SK-N-SH (cell line): ENCODE results near the gene BRD7. TPM values are rescaled to one million over a fixed set of nuclear protein-coding genes. Genes with fewer than 3 reads are reported as not detected.
A peak's percentile ranks its signal among the peaks of the same experiment; 100 is the strongest.

Experiments
- CTCF ChIA-PET: fragments of 300-600, 350-600 bp; formaldehyde crosslinking; extraction: SDS; loops from one replicate; lab custom pipeline; 2021; lab: Yijun Ruan, JAX
- POLR2A ChIA-PET: fragments of 350-600 bp; sonication (Branson Sonifier 250); formaldehyde crosslinking; extraction: SDS; loops from one replicate; lab custom pipeline; 2020; ENCODE audit warnings: antibody characterized with exemption, inconsistent platforms; lab: Yijun Ruan, JAX
- DNase-seq: peaks from one replicate; pipeline ENCODE4 v3.0.0; 2012
- H2AFZ ChIP-seq: fragments of 200-600 bp; sonication (generic); 2 replicates; pipeline ENCODE4 v1.8.1; 2016; ENCODE audit warnings: antibody characterized with exemption, mild to moderate bottlenecking, low read depth
- H3F3A ChIP-seq: fragments of 200-600 bp; sonication (generic); replicated peaks from 2 replicates; pipeline ENCODE3; 2016; ENCODE audit warnings: antibody characterized with exemption, mild to moderate bottlenecking; ENCODE audit not compliant: insufficient read depth
- H3K27ac ChIP-seq, 2 experiments: fragments of 200-500 bp in 1 of 2; fragments of 200-600 bp in 1 of 2; sonication (Bioruptor generic) in 1 of 2; sonication (generic), shearing (Covaris generic) in 1 of 2; 2 replicates each; pipeline versions ENCODE4 v1.5.1 to v1.6.1; 2014 to 2016; ENCODE audit warnings: low read depth in 2 of 2, inconsistent platforms in 1 of 2, low read length in 1 of 2, mild to moderate bottlenecking in 1 of 2, mixed read lengths in 1 of 2
- H3K27me3 ChIP-seq: fragments of 200-600 bp; sonication (generic), shearing (Covaris generic); 2 replicates; pipeline ENCODE4 v1.6.1; 2016; ENCODE audit warnings: mixed run types; ENCODE audit not compliant: insufficient read depth
- H3K36me3 ChIP-seq, 2 experiments: fragments of 200-500 bp in 1 of 2; fragments of 200-600 bp in 1 of 2; sonication (Bioruptor generic) in 1 of 2; sonication (generic) in 1 of 2; replicated peaks in 1 of 2; 2 replicates each; pipeline versions ENCODE3 to v1.5.1; 2014 to 2016; ENCODE audit warnings: low read length in 1 of 2, mild to moderate bottlenecking in 1 of 2; ENCODE audit not compliant: insufficient read depth in 2 of 2, control insufficient read depth in 1 of 2
- H3K4me1 ChIP-seq, 2 experiments: fragments of 200-500 bp in 1 of 2; fragments of 200-600 bp in 1 of 2; sonication (Bioruptor generic) in 1 of 2; sonication (generic), shearing (Covaris generic) in 1 of 2; 2 replicates each; pipeline versions ENCODE4 v1.5.1 to v1.6.1; 2014 to 2016; ENCODE audit warnings: low read depth in 1 of 2, low read length in 1 of 2, mixed run types in 1 of 2; ENCODE audit not compliant: insufficient read depth in 2 of 2, control insufficient read depth in 1 of 2
- H3K4me2 ChIP-seq: fragments of 200-600 bp; sonication (generic), shearing (Covaris generic); 2 replicates; pipeline ENCODE4 v1.6.1; 2017; ENCODE audit warnings: mixed run types
- H3K4me3 ChIP-seq, 2 experiments: fragments of 200-500 bp in 1 of 2; fragments of 200-600 bp in 1 of 2; sonication (Bioruptor generic) in 1 of 2; sonication (generic), shearing (Covaris generic) in 1 of 2; 2 replicates each; pipeline versions ENCODE4 v1.5.1 to v1.8.1; 2014 to 2016; ENCODE audit warnings: low read depth in 2 of 2, inconsistent platforms in 1 of 2, low read length in 1 of 2, mild to moderate bottlenecking in 1 of 2, mixed read lengths in 1 of 2, moderate library complexity in 1 of 2
- H3K79me2 ChIP-seq: fragments of 200-600 bp; sonication (generic); 2 replicates; pipeline ENCODE4 v1.8.1; 2017; ENCODE audit warnings: mild to moderate bottlenecking; ENCODE audit not compliant: insufficient read depth
- H3K9ac ChIP-seq: fragments of 200-600 bp; sonication (generic); 2 replicates; pipeline ENCODE4 v1.6.1; 2017; ENCODE audit warnings: mixed run types
- H3K9me2 ChIP-seq: fragments of 200-600 bp; sonication (generic); 2 replicates; pipeline ENCODE4 v1.6.1; 2017; ENCODE audit warnings: mixed run types
- H3K9me3 ChIP-seq: fragments of 200-600 bp; sonication (generic); 2 replicates; pipeline ENCODE4 v1.6.1; 2017; ENCODE audit warnings: mixed run types, mild to moderate bottlenecking, moderate library complexity
- H4K20me1 ChIP-seq: fragments of 200-600 bp; sonication (generic); 2 replicates; pipeline ENCODE4 v1.6.1; 2017; ENCODE audit warnings: mild to moderate bottlenecking, mixed run types; ENCODE audit not compliant: insufficient read depth
- FOXJ3 ChIP-seq: sonication (generic); formaldehyde crosslinking; IDR thresholded peaks from 2 replicates; pipeline ENCODE4 v1.5.1; 2020; ENCODE audit warnings: mild to moderate bottlenecking, missing genetic modification reagents
- GABPA ChIP-seq: IDR thresholded peaks from 2 replicates; pipeline ENCODE4 v1.4.0; 2012; ENCODE audit warnings: low read depth, mild to moderate bottlenecking
- JUND ChIP-seq: IDR thresholded peaks from 2 replicates; pipeline ENCODE4 v1.4.0; 2012
- MXI1 ChIP-seq: IDR thresholded peaks from 2 replicates; pipeline ENCODE4 v1.6.1; 2012; ENCODE audit warnings: mild to moderate bottlenecking, low read depth, low read length, improper control_type of control experiment
- NFIC ChIP-seq: IDR thresholded peaks from 2 replicates; pipeline ENCODE4 v1.4.0; 2012; ENCODE audit warnings: borderline replicate concordance
- NRF1 ChIP-seq: IDR thresholded peaks from 2 replicates; pipeline ENCODE4 v1.6.1; 2012; ENCODE audit warnings: low read depth, mild to moderate bottlenecking, low read length
- TCF12 ChIP-seq: IDR thresholded peaks from 2 replicates; pipeline ENCODE4 v1.4.0; 2012
- WGBS: methylation state at CpG from one replicate; pipeline ENCODE4 v1.1.6; 2017; ENCODE audit warnings: low lambda C conversion rate; 5-methylcytosine and 5-hydroxymethylcytosine counted together
- polyA plus RNA-seq, 3 experiments: library from polyadenylated mRNA; depleted of rRNA; stranded (reverse); fragments of >200 nt; gene quantifications; 2 replicates each; pipeline ENCODE4 v1.2.3, GENCODE V29; 2012
- TF ChIP-seq, protein P1 (sequence below): IDR thresholded peaks from 2 replicates; pipeline ENCODE4 v1.4.0; 2012; ENCODE audit warnings: low read depth, borderline replicate concordance
- TF ChIP-seq, protein P2 (sequence below): IDR thresholded peaks from 2 replicates; pipeline ENCODE4 v1.4.0; 2012; ENCODE audit warnings: low read depth
- TF ChIP-seq, protein P3 (sequence below): fragments of 150-350 bp; IDR thresholded peaks from 2 replicates; pipeline ENCODE4 v1.6.1; 2017; ENCODE audit warnings: antibody characterized with exemption, low read length, low read depth, borderline replicate concordance

BRD7 gene
- polyA plus RNA-seq, 1 of the 3 experiments (the other 2 are of a cell fraction), result 32.9 TPM

DNA sequence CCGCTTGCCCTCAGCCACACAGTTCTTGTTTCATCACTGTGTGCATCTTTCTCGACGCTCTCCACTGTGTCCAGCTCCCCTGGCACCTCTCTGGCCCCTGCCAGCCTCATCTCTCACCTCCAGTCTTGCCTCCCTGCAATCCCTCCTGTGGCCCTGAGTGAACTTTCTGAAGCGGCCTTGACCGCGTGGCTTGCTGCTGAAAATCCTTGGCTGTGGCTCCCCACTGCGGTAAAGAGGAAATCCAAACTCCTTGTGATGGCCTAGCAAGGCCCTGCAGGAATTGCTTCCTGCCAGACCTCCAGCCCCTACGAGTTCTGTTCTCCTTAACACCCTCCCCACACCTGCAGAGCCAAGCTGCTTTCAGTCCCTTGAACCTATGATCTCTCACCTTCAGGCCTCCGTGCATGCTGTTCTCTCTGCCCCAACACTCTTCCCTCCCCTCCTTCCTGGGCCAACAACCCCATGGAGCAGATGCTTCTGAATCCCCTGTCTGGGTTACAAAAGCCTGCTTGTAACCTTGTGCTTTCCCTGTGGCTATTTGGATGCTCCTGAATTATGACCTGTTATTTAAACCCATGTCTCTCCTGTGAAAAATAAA is 33.6 kb upstream of the BRD7 start:
- Histone ChIP-seq H3K27ac (peak overlapping the region in 1 of 2 experiments; percentile 81; a peak in 2 of 4 replicates), H2AFZ (no peak overlapping the region), H3F3A (no peaks in the 10 kb centered on the region), H3K4me1 (peaks cover 0 to 25% of the 10 kb centered on the region in 2 experiments; a peak in 1 of 4 replicates), H3K4me3 (no peak overlapping the region), H3K9me2 (no peaks in the 10 kb centered on the region), H3K79me2 (no peaks in the 10 kb centered on the region), H3K36me3 (no peaks in the 10 kb centered on the region), H3K4me2 (no peak overlapping the region), H3K9me3 (no peaks in the 10 kb centered on the region), H4K20me1 (no peaks in the 10 kb centered on the region), H3K9ac (no peak overlapping the region), H3K27me3 (no peaks in the 10 kb centered on the region)
- no peak for DNase-seq
- WGBS, result 60% methylated on average over 9 of the region's 9 CpGs
- ChIA-PET POLR2A (interaction anchor here (1.4 kb wide), 1 partner anchor 12 kb away, joined by 3 read pairs; no protein-coding TSS in a partner anchor), CTCF (no interaction called here)
- TF ChIP-seq, protein P1, sequence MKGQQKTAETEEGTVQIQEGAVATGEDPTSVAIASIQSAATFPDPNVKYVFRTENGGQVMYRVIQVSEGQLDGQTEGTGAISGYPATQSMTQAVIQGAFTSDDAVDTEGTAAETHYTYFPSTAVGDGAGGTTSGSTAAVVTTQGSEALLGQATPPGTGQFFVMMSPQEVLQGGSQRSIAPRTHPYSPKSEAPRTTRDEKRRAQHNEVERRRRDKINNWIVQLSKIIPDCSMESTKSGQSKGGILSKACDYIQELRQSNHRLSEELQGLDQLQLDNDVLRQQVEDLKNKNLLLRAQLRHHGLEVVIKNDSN, result no peak
- TF ChIP-seq NFIC (no peak), FOXJ3 (CRISPR knock-in tag) (no peak), JUND (no peak), MXI1 (no peak), TCF12 (no peak)
- TF ChIP-seq, protein P2, sequence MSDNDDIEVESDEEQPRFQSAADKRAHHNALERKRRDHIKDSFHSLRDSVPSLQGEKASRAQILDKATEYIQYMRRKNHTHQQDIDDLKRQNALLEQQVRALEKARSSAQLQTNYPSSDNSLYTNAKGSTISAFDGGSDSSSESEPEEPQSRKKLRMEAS, result no peak
- TF ChIP-seq, protein P3, sequence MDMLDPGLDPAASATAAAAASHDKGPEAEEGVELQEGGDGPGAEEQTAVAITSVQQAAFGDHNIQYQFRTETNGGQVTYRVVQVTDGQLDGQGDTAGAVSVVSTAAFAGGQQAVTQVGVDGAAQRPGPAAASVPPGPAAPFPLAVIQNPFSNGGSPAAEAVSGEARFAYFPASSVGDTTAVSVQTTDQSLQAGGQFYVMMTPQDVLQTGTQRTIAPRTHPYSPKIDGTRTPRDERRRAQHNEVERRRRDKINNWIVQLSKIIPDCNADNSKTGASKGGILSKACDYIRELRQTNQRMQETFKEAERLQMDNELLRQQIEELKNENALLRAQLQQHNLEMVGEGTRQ, result no peak

DNA sequence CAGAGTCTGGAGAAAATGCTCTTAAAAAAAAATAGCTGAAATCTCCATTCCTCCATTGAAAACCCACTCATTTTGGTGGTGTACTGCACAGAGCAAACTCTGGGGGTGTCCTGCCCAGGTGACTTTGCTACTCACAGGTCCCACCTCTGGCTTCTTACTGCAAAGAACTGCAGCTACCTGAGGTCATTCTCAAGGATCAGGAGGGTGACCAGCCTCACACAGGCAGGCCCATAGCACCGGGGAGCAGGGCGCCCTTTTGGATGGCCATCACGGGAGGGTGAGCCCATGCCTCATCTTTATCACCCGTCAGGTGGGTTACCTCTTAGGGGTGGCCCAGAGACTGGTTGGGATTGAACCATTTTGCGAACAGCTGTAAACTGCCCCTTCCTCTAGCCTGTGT is 32.6 kb upstream of the BRD7 start:
- TF ChIP-seq MXI1, result no peak
- no peak for TF ChIP-seq GABPA
- no peak for TF ChIP-seq NRF1
- no peaks in the 10 kb centered on the region for H4K20me1 ChIP-seq
- H3K79me2 ChIP-seq, result no peaks in the 10 kb centered on the region
- no peaks in the 10 kb centered on the region for H3K36me3 ChIP-seq
- no peaks in the 10 kb centered on the region for H3F3A ChIP-seq
- H3K4me1 ChIP-seq, result peaks cover 0 to 25% of the 10 kb centered on the region in 2 experiments; a peak in 1 of 4 replicates
- no peak overlapping the region for H2AFZ ChIP-seq
- ChIA-PET POLR2A (interaction anchor here (1.4 kb wide), 1 partner anchor 11 kb away, joined by 3 read pairs; no protein-coding TSS in a partner anchor), CTCF (interaction anchor here (2.1 kb wide), 1 partner anchor 405 kb away, joined by 7 read pairs; no protein-coding TSS in a partner anchor)
- H3K4me3 ChIP-seq, result no peak overlapping the region
- H3K9me3 ChIP-seq, result no peaks in the 10 kb centered on the region
- no peaks in the 10 kb centered on the region for H3K27me3 ChIP-seq
- H3K9ac ChIP-seq, result no peak overlapping the region
- H3K4me2 ChIP-seq, result no peak overlapping the region
- H3K9me2 ChIP-seq, result no peaks in the 10 kb centered on the region
- WGBS, result 65% methylated on average over 5 of the region's 5 CpGs
- DNase-seq, result no peak
- H3K27ac ChIP-seq, result no peak overlapping the region; a peak in 1 of 4 replicates
